Transverse colon (tissue), 4 donors: ENCODE measurements around the gene VSTM2L.

ENCODE experiments used
- EP300 ChIP-seq: sonication (generic); formaldehyde crosslinking; IDR thresholded peaks from one replicate; pipeline ENCODE4 v1.6.1; 2017; ENCODE audit warnings: antibody characterized with exemption, low read depth
- POLR2A ChIP-seq: fragments of 450-650 bp; IDR thresholded peaks from one replicate; pipeline ENCODE4 v1.6.1; 2016; ENCODE audit warnings: antibody characterized with exemption, mild to moderate bottlenecking, moderate library complexity
- POLR2AphosphoS5 ChIP-seq, 3 donors: sonication (generic); formaldehyde crosslinking; IDR thresholded peaks; one replicate each; pipeline ENCODE4 v1.6.1; 2016; ENCODE audit warnings: antibody characterized with exemption in 3 of 3
- TF ChIP-seq, protein P1 (sequence below), 5 experiments: fragments of 200-600 bp in 3 of 5; fragments of 450-650 bp in 2 of 5; sonication (generic) in 3 of 5; IDR thresholded peaks; 1 replicate in 2 of 5; 2 replicates in 3 of 5; pipeline ENCODE4 v1.5.1; 2016 to 2017; ENCODE audit warnings: antibody characterized with exemption in 5 of 5, inconsistent platforms in 3 of 5, mild to moderate bottlenecking in 2 of 5, moderate library complexity in 1 of 5

- no peak for TF ChIP-seq POLR2A
- TF ChIP-seq, protein P1, sequence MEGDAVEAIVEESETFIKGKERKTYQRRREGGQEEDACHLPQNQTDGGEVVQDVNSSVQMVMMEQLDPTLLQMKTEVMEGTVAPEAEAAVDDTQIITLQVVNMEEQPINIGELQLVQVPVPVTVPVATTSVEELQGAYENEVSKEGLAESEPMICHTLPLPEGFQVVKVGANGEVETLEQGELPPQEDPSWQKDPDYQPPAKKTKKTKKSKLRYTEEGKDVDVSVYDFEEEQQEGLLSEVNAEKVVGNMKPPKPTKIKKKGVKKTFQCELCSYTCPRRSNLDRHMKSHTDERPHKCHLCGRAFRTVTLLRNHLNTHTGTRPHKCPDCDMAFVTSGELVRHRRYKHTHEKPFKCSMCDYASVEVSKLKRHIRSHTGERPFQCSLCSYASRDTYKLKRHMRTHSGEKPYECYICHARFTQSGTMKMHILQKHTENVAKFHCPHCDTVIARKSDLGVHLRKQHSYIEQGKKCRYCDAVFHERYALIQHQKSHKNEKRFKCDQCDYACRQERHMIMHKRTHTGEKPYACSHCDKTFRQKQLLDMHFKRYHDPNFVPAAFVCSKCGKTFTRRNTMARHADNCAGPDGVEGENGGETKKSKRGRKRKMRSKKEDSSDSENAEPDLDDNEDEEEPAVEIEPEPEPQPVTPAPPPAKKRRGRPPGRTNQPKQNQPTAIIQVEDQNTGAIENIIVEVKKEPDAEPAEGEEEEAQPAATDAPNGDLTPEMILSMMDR (IDR thresholded peaks at IDR 0.05) = no peak
- no peak for TF ChIP-seq POLR2AphosphoS5 (IDR thresholded peaks at IDR 0.05)
- peak; percentile 56 for TF ChIP-seq EP300
Observed at GRCh38 chr20:37990571-37991151, 87.7 kb downstream of the VSTM2L start.
